ENCODE data around the gene PNMA6A. TPM values are rescaled to one million over a fixed set of nuclear protein-coding genes. Genes with fewer than 3 reads are reported as not detected.

PNMA6A gene
- 1.6 and 3.3 TPM in 2 replicates for total RNA-seq

GRCh38 chrX:153071909-153072583 lies at the start of gene PNMA6A:
PNMA6A (plus strand) TSS chrX:153072454; CDS start chrX:153073063, 609 bp downstream.

GRCh38 chrX:153055871-153056749 lies 16.1 kb upstream of the PNMA6A start, which contains the start of gene PNMA3:
PNMA3 (plus strand) TSS chrX:153056470; CDS start chrX:153057056, 586 bp downstream.

Small RNA genes within 50 kb of the gene (small RNA-seq; reads per million reads assigned to genes)
- not detected for gene AC243428.1

Other genes starting within 250 kb of the PNMA6A start
- 25.2 and 32.0 TPM in 2 replicates for gene CETN2, start 241.7 kb upstream of the PNMA6A start, total RNA-seq
- gene NSDHL, start 241.4 kb upstream of the PNMA6A start, total RNA-seq = 27.6 and 32.3 TPM in 2 replicates
- gene ZNF185, start 174.4 kb upstream of the PNMA6A start, total RNA-seq = 1.1 and 1.4 TPM in 2 replicates
- gene PNMA5, start 78.3 kb upstream of the PNMA6A start, total RNA-seq = not detected in 2 replicates
- gene PNMA3, start 16.0 kb upstream of the PNMA6A start, total RNA-seq = under 0.01 and 0.37 TPM in 2 replicates
- gene MAGEA1, start 106.8 kb downstream of the PNMA6A start, total RNA-seq = not detected in 2 replicates
- not detected in 2 replicates for gene PNMA6F, start 249.3 kb downstream of the PNMA6A start, total RNA-seq